Esophagus muscularis mucosa (tissue), 4 donors: ENCODE measurements around the gene YIPF2. TPM values are rescaled to one million over a fixed set of nuclear protein-coding genes. Genes with fewer than 3 reads are reported as not detected.
"Not testable (repeated sequence)": the region's sequence is repeated elsewhere in the genome, so short reads cannot be mapped to it uniquely, and the experiment has no call there.

ENCODE experiments used
- DNase-seq: peaks from one replicate; pipeline ENCODE4 v3.0.0-alpha.2; 2017; ENCODE audit errors: extremely low spot score
- H3K27ac ChIP-seq, 4 donors: fragments of 200-600 bp; sonication (generic); replicated peaks in 1 of 4; 1 replicate in 3 of 4; 2 replicates in 1 of 4; pipeline ENCODE4 v1.5.1; 2016 to 2019; ENCODE audit warnings: mild to moderate bottlenecking in 1 of 4
- H3K27me3 ChIP-seq, 4 donors: fragments of 200-600 bp; sonication (generic); one replicate each; pipeline versions ENCODE4 v1.5.1 to v1.6.0; 2016 to 2019
- H3K36me3 ChIP-seq, 4 donors: fragments of 200-600 bp; sonication (generic); one replicate each; pipeline ENCODE4 v1.5.1; 2016 to 2019
- H3K4me1 ChIP-seq, 4 donors: fragments of 200-600 bp; sonication (generic); one replicate each; pipeline ENCODE4 v1.5.1; 2016 to 2019
- H3K4me3 ChIP-seq, 4 donors: fragments of 200-600 bp; sonication (generic); 1 replicate in 2 of 4; 2 replicates in 2 of 4; pipeline ENCODE4 v1.5.1; 2016 to 2019; ENCODE audit warnings: mild to moderate bottlenecking in 4 of 4, moderate library complexity in 1 of 4
- H3K9me3 ChIP-seq, 4 donors: fragments of 200-600 bp; sonication (generic); 1 replicate in 3 of 4; 2 replicates in 1 of 4; pipeline ENCODE4 v1.5.1; 2016 to 2019
- CTCF ChIP-seq, 3 experiments: fragments of 200-600 bp in 2 of 3; fragments of 450-650 bp in 1 of 3; sonication (generic) in 2 of 3; IDR thresholded peaks; one replicate each; pipeline ENCODE4 v1.5.1; 2017 to 2019; ENCODE audit warnings: antibody characterized with exemption in 3 of 3, mild to moderate bottlenecking in 2 of 3, moderate library complexity in 1 of 3
- EP300 ChIP-seq: sonication (generic); formaldehyde crosslinking; IDR thresholded peaks from one replicate; pipeline ENCODE4 v1.6.1; 2017; ENCODE audit warnings: antibody characterized with exemption
- POLR2A ChIP-seq: fragments of 450-650 bp; IDR thresholded peaks from one replicate; pipeline ENCODE4 v1.6.1; 2017; ENCODE audit warnings: antibody characterized with exemption, moderate library complexity, mild to moderate bottlenecking, low read depth
- POLR2AphosphoS5 ChIP-seq, 2 donors: sonication (generic); formaldehyde crosslinking; IDR thresholded peaks; one replicate each; pipeline ENCODE4 v1.6.1; 2017; ENCODE audit warnings: antibody characterized with exemption in 2 of 2
- WGBS: methylation state at CpG from one replicate; pipeline ENCODE4 v1.1.5; 2018; 5-methylcytosine and 5-hydroxymethylcytosine counted together
- intact Hi-C: fragments of 100-400 bp; cut with DNase I; formaldehyde crosslinking; loops from one replicate; pipeline ENCODE4 v1.15.1; 2023
- total RNA-seq, 4 donors: library from RNA; depleted of rRNA; stranded (reverse); fragments of >200 nt; gene quantifications; one replicate each; pipeline versions ENCODE4 v1.1.0 to v1.2.1, GENCODE V29; 2016

The YIPF2 gene
- total RNA-seq, 4 donors from 2014 or later, result 23.3 to 50.1 (median 31.0) TPM

DNA sequence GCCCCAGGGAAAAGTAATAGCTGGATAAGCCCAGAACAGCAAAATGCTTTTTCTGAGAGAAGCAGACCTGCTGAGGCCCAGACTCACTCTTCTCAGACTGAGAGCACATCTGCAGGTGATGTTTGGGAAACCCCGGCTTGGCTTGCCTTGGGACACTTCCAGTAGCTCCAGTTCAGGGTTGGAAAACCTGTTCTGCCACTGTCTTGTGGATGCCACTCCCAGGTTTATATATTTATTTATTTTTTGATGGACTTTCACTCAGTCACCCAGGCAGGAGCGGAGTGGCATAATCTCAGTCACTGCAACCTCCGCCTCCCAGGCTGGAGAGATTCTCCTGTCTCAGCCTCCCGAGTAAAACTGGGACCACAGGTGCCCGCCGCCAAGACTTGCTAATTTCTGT is 24.4 kb upstream of the YIPF2 start:
- no peaks in the 10 kb centered on the region for H3K9me3 ChIP-seq
- intact Hi-C loops, result no loop called here
- TF ChIP-seq EP300 (no peak), POLR2A (no peak), POLR2AphosphoS5 (IDR thresholded peaks at IDR 0.05) (no peak), CTCF (IDR thresholded peaks at IDR 0.05) (no peak)
- no peaks in the 10 kb centered on the region for H3K4me1 ChIP-seq
- no peaks in the 10 kb centered on the region for H3K36me3 ChIP-seq
- no peak overlapping the region for H3K27ac ChIP-seq
- 90% methylated on average over 6 of the region's 6 CpGs for WGBS
- DNase-seq, result no peak
- no peaks in the 10 kb centered on the region for H3K27me3 ChIP-seq
- H3K4me3 ChIP-seq, result no peak overlapping the region

DNA sequence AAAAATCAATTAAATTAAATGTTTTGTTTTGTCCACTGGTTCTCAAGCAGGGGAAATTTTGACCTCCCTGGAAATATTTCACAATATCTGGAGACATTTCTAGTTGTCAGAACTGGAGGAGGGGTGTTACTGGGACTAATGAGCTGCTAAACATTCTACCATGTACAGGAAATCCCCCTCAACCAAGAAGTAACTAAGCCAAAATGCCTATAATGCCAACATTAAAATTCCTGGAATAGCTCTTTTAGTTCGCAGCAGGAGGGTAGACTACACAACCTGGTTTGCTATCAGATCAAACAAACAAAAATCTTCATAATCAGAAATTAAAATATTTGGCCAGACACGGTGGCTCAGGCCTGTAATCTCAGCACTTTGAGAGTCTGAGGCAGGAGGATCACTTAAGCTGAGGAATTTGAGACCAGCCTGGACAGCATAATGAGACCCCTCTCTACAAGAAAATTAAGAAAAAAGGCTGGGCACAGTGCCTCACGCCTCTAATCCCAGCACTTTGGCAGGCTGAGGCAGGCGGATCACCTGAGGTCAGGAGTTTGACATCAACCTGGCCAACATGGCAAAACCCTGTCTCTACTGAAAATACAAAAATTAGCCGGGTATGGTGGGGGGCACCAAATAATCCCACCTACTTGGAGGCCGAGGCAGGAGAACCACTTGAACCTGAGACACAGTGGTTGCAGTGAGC is 18.7 kb upstream of the YIPF2 start:
- H3K4me3 ChIP-seq, result no peak overlapping the region
- WGBS, result 74% methylated on average over 6 of the region's 6 CpGs
- H3K27ac ChIP-seq, result no peak overlapping the region
- no peak for DNase-seq
- peaks cover 0 to 4% (median 3%) of the 10 kb centered on the region in 4 donors for H3K4me1 ChIP-seq
- H3K27me3 ChIP-seq, result no peaks in the 10 kb centered on the region
- intact Hi-C loops, result loop anchor here (10.0 kb wide), 1 partner anchor 68 kb away; no protein-coding TSS in a partner anchor
- TF ChIP-seq POLR2A, result no peak
- no peak for TF ChIP-seq POLR2AphosphoS5 (IDR thresholded peaks at IDR 0.05)
- no peak for TF ChIP-seq CTCF (IDR thresholded peaks at IDR 0.05)
- TF ChIP-seq EP300, result no peak
- H3K36me3 ChIP-seq, result no peaks in the 10 kb centered on the region
- no peaks in the 10 kb centered on the region for H3K9me3 ChIP-seq

DNA sequence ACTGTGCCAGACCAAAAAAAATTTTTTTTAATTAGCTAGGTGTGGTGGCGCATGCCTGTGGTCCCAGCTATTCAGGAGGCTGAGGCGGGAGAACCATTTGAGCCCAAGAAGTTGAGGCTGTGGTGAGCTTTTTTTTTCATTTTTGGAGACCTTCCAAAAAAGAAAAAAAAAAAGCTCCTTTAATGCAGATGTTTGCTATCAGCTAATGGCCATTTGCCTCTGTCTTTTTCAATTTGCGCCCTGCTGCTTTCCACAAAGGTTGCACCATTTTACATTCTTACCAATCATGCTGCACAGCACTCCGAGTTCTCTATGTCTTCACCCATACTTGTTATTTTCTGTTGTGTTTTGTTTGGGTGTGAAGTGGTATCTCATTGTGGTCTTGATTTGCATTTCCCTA is 16.8 kb upstream of the YIPF2 start:
- intact Hi-C loops, result loop anchor here (10.0 kb wide), 1 partner anchor 70 kb away; no protein-coding TSS in a partner anchor
- DNase-seq, result no peak
- TF ChIP-seq POLR2AphosphoS5 (IDR thresholded peaks at IDR 0.05), result no peak
- TF ChIP-seq POLR2A, result no peak
- TF ChIP-seq CTCF (IDR thresholded peaks at IDR 0.05), result no peak
- TF ChIP-seq EP300, result no peak
- no peaks in the 10 kb centered on the region for H3K9me3 ChIP-seq
- WGBS, result 88% methylated on average over 4 of the region's 4 CpGs
- H3K4me3 ChIP-seq, result no peak overlapping the region
- peaks cover 0 to 5% (median 4%) of the 10 kb centered on the region in 4 donors for H3K4me1 ChIP-seq
- H3K27me3 ChIP-seq, result no peaks in the 10 kb centered on the region
- H3K36me3 ChIP-seq, result no peaks in the 10 kb centered on the region
- no peak overlapping the region for H3K27ac ChIP-seq

DNA sequence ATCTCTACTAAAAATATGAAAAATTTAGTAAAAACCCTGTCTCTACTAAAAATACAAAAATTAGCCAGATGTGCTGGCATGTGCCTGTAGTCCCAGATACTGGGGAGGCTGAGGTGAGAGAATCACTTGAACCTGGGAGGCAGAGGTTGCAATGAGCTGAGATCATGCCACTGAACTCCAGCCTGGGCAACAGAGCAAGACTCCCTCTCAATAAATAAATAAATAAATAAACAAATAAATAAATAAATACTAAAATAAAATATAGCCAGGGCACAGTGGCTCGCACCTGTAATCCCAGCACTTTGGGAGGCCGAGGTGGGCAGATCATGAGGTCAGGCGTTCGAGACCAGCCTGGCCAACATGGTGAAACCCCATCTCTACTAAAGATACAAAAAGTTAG is 15.0 kb upstream of the YIPF2 start:
- not testable (repeated sequence) for H3K27ac ChIP-seq, DNase-seq, H3K36me3 ChIP-seq, H3K4me1 ChIP-seq, H3K27me3 ChIP-seq, H3K9me3 ChIP-seq, H3K4me3 ChIP-seq
- intact Hi-C loops, result loop anchor here (5.0 to 10.0 kb wide), 2 partner anchors 34 to 71 kb away; no protein-coding TSS in a partner anchor
- WGBS, result 99% methylated on average over 4 of the region's 4 CpGs

DNA sequence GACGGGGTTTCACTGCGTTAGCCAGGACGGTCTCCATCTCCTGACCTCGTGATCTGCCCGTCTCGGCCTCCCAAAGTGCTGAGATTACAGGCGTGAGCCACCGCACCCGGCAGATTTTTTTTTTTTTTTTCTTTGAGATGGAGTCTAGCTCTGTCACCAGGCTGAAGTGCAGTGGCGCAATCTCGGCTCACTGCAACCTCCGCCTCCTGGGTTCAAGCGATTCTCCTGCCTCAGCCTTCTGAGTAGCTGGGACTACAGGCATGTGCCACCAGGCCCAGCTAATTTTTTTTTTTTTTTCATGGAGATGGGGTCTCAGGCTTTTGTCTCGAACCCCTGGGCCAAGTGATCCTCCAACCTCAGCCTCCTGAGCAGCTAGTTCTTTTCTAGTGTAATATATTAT is 13.2 kb upstream of the YIPF2 start:
- WGBS, result 84% methylated on average over 14 of the region's 14 CpGs
- not testable (repeated sequence) for H3K27me3 ChIP-seq, H3K36me3 ChIP-seq, H3K27ac ChIP-seq, H3K4me3 ChIP-seq, H3K9me3 ChIP-seq, DNase-seq
- intact Hi-C loops, result loop anchor here (5.0 to 10.0 kb wide), 2 partner anchors 36 to 73 kb away; no protein-coding TSS in a partner anchor
- peaks cover 0 to 12% (median 9%) of the 10 kb centered on the region in 4 donors for H3K4me1 ChIP-seq
